GM19239 (cell line): Measurements from ENCODE around the gene CAND1.

Experiments
- DNase-seq: peaks from one replicate; pipeline ENCODE4 v3.0.0; 2011; ENCODE audit warnings: low spot score; ENCODE audit not compliant: insufficient read length
- FAIRE-seq: peaks from 2 replicates; lab custom pipeline; 2011; peaks lifted over from hg19 to GRCh38; lab: Jason Lieb, UNC

CAND1 gene

DNA sequence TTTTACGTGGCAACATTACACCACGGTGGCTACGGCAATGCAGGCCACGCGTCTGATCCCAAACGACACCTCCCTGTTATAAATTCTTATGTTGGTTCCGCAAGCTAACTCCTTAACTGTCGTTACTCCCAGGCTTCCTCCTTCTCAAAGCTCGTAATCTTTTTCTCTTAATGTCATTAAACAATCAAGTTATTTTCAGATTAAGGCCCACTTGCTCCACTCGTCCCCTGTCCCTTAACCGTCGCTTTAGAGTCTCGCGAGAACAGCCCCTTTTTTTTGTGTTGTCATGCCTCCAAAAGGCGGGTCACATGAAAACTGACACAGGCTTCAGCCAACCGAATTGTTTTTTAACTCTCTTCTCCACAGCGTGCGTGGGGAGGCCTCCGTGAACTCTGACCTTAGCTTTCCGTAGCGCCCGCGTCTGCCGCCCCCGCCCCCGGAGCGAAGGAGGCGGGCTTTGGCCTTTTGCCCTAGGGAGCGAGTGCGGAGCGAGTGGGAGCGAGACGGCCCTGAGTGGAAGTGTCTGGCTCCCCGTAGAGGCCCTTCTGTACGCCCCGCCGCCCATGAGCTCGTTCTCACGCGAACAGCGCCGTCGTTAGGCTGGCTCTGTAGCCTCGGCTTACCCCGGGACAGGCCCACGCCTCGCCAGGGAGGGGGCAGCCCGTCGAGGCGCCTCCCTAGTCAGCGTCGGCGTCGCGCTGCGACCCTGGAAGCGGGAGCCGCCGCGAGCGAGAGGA lies at the start of gene CAND1:
TSS of gene CAND1 (plus strand) at position 463 of the 737 bp plus-strand sequence. CDS start 360 bp downstream, outside the sequence.
- DNase-seq (peak; percentile 54), FAIRE-seq (no peak)

DNA sequence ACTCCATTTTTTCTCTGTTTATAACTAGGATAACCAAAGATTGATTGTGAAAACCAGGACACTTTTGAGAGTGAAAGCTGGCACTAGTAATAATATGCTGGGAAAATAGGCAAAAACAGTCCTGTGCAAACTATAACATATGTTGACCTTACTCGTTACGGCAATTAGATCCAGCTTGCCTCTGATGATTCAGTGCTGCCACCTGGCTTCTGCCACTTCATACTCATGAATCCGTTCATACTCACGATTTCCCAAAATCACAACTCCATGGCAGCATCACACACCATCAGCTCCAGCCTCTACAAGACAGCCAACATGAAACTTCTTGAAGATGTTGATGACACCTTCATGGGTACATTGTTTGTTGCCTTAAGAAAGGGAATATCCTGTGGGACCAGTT lies 49.1 kb upstream of the CAND1 start:
- no peak for DNase-seq

DNA sequence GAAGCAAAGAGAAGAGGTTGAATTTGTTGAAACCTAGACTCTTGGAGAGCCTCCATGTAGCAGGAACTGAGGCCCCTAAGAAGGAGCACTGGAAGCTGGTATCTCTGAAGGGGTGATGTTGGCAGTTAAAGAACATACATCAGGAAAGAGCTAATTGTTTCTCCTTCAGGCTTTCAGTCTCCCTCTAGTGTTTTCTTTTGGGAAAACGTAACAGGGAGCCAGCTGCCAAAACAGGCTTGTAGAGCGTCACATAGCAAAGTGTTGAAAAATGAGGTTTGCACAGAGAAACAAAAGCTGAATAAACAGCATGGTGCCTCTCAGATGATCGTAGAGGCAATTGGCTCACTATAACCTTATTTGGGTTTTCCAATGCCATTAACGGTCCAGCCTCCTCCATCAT lies 46.9 kb upstream of the CAND1 start:
- FAIRE-seq (no peak), DNase-seq (no peak)

More for the DNA sequence above, 49.1 kb upstream of the CAND1 start:
- FAIRE-seq = no peak

DNA sequence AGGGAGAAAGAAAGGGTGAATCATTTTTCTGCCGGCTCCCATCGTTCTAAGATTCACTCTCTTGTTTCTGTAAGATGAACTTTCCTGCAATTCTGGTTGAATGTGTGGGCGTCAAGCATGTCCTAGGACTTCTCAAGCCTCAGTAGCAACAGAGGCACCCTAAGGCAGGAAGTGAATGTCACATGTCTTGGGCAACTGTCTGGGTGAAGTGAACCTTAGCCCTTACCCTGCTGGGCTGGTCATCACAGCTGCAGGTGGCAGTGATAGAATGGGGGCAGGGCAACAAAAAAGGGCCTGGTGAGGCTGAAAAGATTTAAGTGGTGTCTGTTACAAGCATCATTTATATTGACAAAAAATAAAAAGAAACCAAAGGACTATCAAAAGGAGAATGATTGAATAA lies 45.9 kb upstream of the CAND1 start:
- FAIRE-seq (no peak), DNase-seq (no peak)

DNA sequence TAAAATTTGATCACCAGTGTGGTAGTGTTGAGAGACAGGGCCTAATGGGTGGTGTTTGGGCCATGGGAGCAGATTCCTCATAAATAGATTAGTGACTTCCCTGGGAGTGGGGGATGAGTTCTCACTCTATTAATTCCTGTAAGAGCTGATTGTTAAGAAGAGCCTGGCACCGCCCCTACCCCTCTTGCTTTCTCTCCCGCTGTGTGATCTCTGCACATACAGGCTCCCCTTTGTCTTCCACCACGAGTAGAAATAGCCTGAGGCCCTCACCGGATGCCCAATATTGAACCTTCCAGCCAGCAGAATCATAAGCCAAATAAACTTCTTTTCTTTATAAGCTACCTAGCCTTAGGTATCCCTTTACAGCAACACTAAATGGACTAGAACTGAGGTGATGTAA lies 31.9 kb upstream of the CAND1 start:
- no peak for DNase-seq
- no peak for FAIRE-seq

DNA sequence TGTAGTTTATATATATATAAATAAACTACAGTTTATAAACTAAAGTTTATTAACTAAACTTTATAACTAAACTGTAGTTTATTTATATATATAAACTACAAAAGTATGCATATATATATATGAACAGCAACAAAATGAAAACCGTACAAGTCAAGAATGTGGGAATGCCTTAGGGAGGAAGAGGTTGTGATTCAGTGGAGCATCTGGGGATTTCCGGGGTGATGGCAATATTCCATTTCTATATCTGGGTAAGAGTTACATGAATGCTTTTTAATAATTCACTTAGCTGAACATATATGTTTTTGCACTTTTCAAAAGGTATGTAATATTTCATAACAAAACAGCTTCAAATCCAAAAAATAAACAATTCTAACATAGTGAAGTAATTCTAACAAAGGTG lies 30.1 kb upstream of the CAND1 start:
- no peak for DNase-seq
- FAIRE-seq = no peak

DNA sequence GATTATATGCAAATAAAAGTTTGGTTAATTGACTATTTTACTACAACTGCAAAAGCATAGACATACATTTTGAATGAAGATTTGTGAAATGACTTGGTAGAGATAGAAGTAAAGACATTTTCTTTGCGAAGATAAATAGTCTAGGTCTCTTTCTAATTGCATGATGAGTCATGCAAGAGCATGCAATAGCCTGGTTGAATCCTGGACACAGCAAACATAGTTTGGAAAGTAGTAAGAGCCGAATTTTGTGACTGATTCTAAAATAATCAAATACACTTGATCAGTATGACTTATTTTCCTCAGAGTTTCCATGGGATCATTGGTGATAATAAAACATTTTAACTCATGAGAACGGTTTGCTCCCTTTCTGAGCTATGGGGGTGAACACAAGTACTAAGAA lies 27.7 kb upstream of the CAND1 start:
- DNase-seq = no peak
- no peak for FAIRE-seq

DNA sequence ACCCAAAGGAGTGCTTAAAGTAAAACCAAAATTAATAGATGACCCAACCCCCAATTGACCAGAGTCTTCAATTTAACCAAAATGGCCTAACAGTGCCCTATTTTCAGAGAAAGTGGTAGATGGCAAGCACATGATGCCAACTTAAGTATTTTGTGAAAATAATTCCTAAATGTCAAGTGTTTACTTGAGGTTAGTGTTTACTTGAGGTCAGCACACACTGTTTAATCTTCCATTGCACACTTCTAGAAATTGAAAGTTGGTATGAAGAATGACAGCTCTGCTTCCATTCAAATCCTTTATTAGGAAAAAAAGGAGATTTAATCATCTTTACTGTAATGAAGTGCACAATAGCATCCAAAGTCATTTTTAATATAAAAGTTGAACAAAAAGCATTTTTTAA lies 25.9 kb upstream of the CAND1 start:
- FAIRE-seq = no peak
- no peak for DNase-seq

DNA sequence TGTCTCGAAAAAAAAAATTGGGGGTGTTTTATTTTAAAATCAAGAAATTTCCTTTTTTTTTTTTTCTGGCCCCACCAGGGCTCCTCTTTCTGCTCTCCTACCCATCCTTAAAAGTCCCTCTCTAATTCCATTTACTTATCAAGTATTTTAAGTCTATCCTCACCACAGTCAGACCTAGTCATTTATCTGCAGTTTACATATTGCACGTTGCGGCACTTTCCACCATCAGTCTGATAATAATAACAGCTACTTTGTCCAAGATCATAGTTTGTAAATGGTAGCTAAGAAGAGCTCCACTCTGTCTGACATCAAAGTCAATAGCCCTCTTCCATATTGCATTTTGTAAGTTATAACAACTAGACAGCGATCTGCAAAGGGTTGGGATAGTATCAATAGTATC lies 23.6 kb upstream of the CAND1 start:
- DNase-seq (no peak), FAIRE-seq (no peak)

DNA sequence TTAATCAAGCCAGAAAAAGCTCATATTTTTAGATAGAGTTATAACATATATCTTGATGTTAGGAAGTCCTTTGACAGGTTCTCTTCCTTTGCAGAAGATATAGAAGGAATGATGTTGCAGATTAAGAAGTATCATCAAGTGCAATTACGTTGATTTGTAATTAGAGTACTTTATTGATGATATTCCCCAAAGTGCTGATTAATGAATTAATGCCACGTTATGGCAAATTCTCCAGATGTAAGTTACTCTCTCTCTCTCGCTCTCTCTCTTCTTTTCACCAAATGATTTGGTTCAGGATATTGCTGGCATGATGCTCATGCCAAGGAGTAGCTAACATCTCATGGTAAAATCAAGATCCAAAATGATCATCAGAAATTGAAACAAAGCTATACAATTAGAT lies 18.1 kb upstream of the CAND1 start:
- no peak for DNase-seq

DNA sequence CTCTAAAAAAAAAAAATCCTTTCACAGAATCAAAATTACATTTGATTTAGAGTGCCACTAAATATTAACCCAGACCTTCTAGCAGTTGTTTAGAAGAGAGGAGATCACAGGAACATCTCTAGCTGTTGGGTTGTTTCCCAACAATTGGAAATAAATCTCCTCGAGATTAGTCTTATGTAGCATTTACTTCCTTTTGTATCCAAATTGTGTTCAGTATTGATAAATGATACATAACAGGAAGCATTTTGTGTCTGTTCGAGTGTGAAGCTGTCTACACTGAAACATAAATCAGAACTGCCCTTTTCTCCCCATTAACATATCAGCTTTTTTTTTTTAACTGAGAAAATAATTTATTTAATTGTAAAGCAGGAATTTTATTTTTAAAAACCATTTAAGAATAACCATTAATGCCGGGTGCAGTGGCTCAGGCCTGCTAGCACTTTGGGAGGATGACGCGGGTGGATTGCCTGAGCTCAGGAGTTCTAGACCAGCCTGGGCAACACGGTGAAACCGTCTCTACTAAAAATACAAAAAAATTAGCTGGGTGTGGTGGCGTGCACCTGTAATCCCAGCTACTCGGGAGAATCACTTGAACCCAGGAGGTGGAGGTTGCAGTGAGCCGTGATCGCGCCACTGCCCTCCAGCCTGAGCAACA lies 14.7 kb upstream of the CAND1 start:
- FAIRE-seq = no peak
- no peak for DNase-seq

More for the DNA sequence above, 18.1 kb upstream of the CAND1 start:
- no peak for FAIRE-seq

DNA sequence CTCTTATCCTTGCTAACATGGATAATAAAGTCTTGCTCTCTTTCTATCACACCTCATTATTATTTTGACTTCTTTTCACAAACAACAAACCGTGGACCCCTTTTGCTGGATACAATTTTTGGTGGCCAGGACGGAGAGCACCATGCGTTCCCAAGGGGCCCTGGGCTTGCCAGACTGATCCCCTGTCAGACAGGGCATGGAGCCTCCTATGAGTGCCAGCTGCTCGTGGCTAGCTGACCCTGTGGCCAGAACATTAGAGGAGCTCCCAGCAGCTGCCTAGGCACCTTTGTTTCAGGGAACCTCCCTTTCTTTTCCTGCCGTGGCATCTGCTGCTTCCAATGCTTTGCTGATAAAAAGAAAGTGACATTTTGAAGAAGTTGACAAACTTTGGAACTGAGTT lies 12.5 kb upstream of the CAND1 start:
- DNase-seq = no peak
- no peak for FAIRE-seq

DNA sequence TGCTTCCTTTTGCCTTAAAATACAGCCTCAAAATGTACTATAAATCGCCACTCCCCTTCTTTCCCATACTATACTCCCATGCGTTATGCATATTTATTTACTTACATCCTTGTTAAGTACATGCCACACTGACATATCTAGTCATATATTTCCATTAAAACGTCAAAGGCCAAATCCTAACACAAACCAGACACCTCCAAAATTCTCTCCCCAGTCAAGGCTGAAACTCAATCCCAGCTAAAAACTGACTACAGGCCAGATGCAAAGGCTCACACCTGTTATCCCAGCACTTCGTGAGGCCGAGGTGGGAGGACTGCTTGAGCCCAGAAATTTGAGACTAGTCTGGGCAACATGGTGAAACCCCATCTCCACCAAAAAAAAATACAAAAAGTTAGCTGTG lies 5.7 kb upstream of the CAND1 start:
- DNase-seq (no peak), FAIRE-seq (no peak)

DNA sequence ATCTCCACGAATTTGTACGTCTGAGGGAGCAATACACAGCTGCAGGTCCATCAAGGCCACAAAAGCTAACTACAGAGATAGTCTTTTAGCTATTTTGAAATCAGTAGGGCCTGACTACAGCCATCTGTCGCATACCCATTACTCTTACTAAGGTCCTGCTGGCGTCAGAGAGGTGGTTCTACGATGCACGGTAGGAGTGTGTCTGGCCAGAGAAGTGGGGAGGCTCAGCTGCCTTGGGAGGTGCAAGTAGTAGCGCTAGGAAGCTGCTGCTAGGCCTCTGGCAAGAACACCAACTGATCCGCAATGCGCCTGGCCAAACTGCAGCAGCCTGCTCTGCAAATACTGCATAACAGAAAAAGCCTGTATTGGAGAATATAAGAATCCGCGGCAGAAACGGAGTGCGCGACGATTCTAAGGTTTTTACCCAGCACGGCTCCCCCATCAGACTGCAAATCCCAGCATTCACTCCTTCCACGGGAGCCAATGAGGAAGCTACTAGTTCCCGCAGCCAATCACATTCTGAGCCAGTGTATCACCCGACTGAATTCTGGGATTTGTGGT lies 743 bp upstream of the CAND1 start:
- DNase-seq (peak; percentile 59), FAIRE-seq (peak; percentile 99)

DNA sequence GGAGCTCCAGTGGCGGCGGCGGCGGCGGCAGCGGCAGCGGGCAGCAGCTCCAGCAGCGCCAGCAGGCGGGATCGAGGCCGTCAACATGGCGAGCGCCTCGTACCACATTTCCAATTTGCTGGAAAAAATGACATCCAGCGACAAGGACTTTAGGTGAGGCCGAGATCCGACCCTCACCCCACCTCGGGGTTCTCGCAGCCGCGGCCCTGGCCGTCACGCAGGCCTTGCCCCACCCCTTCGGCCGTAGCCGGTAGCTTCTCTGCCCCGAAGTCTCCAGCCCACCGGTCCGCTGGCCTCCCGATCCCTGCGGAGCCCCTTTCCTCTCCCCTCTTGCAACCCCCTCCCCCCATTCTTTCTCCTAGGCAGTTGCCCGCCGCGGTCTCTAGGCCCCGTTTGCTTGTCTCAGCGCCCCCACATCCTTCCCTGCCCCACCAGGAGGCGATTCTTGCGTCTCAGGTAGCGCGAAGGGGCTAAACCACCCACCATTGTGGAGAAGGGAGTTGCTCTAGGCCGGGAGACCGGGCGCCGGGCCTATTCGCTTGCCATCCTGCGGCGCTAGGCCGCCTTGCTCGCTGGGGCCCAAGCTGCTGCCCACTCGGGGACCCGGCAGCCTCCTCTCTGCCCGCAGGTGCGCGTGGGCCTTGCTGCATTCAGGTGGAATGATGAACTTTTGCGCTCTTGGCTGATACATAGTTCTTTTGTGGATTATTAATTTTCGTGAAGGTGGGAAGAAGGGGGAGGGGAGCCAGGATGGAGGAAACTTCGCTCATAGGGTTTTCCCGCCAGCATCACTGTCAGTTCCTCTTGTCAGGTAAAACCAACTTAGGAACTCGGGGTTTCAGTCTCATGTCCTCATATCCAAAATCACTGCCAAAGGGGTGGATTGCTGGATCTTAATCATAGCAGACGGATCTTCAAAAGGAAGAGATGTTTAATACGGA lies 745 bp downstream of the CAND1 start:
- DNase-seq (no peak), FAIRE-seq (peak; percentile 70)

DNA sequence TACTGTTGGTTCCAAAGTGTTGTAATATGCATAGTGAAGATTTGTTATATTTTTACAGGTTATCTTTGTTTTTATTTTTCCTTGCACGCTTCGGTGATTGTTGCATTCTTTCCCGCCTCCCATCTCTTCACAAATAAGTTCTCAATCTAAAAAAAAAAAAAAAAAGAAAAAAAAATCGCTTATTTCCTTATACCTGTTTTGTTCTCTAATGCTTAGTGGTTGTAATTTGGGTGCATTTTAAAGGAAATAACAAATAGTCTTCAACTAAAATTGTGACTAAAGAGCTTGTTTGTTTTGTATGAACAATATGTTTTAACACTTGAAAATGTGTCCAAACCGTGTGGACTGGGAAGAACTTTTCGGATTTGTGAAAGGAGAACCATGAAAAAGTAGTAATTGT lies 1.5 kb downstream of the CAND1 start:
- FAIRE-seq = no peak
- DNase-seq = no peak

DNA sequence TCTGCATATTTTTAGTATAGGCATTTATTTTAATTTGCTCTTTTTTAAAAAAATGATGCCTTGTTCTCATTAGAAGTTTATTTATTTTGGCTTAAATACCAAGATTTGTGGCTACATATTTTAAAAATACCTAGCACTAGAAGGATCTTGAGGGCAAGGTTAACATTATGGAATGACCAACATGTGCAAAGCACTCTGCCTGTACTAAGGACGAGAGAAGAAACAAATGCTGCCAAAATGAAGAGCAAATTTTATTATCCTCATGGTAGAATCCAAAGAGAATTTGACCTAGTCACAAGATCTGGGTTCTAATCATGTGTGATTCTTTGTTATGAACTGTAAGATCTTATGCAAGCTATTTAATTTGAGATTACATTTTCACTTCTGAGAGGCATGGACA lies 2.8 kb downstream of the CAND1 start:
- DNase-seq (no peak), FAIRE-seq (no peak)

DNA sequence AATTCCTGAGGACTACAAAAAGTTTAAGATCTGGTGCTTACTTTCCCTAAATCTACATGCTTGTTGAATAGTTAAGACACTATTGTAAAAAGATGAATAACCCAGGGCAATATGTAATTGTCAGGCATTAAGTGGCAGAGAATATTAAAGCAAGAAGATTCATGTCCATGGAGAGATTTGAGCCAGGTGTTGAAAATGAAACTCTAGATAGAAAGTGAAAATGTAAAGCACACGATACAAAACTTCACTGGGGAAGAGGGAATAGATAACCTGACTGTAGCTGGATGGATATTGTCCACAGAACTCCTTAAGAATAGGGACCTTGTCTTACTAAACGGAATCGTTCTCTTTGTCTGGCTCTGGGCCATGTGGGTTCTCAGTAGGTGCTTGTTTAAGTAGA lies 5.0 kb downstream of the CAND1 start:
- peak; percentile 15 for DNase-seq
- FAIRE-seq = peak; percentile 52

DNA sequence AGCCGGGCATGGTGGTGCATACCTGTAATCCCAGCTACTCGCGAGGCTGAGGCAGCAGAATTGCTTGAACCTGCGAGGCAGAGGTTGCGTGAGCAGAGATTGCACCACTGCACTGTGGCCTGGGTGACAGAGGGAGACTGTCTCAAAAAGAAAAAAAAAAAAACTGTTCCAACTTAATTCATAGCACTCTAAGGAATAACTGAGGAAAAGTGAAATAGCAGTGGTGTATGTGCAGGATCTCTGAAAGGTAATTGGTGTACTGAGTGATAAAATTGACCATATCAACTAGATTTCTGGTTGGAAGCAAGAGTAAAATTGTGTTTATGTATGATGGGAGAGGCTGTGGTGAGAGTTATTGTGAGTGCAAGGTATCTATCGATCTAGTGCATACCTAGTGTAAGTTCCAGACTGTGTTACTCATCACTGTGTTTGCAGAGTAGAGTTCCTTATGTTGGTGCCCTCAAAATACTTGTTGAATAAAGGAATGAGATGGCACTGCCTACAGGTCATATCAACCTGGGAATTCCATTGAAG lies 6.3 kb downstream of the CAND1 start:
- DNase-seq = no peak
- FAIRE-seq = no peak

DNA sequence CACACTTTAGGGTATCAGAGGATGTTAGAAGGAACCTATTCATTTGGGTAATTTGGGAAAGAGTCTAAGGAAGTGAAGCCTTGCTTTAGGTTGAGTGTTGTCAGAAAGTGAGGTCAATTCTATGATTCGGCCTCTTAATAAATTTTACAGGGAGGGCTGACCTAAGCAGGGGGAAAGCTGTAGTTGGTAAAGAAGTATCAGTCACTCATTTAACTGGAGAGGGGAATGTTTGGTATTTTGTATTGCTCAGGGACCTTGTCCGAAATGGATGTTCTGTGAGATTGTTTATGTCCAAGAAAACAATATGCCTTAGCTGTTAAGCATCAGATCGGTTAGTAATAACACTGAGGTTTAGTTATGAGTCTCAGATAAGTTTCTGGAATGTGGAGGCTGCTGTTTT lies 7.3 kb downstream of the CAND1 start:
- DNase-seq (no peak), FAIRE-seq (no peak)
